NCI-H187 treated with DMSO at 0.1 percent for 48 hours (cell line): ENCODE data around the gene PAH.

Experiments
- DNase-seq: peaks from one replicate; lab custom pipeline; 2025; lab: John Stamatoyannopoulos, UW

PAH gene

DNA sequence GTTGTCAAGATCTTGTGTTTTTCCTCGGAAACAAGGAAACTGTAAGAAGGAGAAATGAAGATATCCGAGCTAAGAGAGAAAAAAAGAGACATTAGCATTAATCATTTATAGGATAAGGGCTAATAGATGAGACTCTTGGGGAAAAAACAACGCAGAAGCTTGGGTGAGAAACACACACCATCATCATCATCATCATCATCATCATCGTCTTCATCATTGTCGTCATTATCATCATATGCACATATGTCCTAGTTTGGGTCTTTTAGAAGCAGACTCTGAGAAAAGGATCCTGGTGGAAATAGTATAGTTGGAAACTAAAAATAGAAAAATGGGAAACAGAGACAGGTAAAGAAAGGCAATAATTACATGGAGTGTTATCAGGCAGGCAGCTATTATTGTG lies 95.9 kb downstream of the PAH start:
- no peak for DNase-seq

GRCh38 chr12:102816816-102817434 lies 100.1 kb downstream of the PAH start:
- DNase-seq = no peak

DNA sequence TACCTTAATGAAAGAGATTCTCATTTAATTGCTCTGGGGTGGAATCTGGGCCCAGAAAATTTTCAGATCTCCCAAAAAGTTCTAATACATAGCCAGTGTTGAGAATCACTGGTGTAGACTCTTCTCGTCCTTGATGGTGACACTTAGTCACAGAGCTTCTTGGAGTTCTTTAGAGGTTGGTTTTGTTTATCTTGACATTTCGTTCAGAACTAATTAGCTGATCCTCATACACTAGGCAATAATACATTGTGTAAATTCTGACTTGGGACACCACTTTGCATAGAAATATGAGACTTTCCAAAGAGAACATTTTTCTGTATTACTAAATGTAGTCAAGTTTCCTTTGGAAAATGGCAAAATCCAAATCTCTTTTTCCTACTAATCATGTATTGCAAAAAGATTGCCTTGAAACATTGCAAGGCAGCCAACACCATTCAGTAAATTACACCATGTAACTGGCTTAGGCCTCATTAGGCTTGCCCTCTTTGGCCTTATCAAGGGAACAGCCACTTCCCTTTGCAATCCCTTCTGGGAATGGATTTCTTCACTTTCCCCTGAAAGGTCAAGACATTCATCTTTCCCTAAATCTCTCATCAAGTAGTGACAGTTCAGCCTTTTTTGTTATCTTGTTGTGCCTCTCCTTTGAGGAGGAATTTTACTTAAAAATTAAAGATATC lies 102.2 kb downstream of the PAH start:
- DNase-seq = no peak

DNA sequence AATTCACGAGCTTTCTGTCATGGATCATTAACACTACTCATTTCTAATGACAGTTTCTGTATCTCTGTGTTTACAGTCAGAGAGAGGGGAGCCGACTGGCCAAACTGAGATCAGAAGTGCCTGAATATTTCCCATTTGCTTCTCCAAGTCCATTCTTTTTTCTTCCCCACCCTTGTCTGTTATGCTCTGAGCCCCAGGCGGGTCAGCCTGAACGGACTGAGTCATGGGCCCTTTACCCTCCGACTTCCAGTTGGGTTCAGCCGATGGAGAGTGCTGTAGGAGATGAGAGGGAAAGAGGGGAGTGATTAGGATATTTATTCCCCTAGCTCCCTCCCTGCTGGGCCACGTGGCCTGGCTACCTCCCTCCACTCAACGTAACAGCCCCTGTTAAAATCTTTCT lies 104.7 kb downstream of the PAH start:
- DNase-seq = no peak

DNA sequence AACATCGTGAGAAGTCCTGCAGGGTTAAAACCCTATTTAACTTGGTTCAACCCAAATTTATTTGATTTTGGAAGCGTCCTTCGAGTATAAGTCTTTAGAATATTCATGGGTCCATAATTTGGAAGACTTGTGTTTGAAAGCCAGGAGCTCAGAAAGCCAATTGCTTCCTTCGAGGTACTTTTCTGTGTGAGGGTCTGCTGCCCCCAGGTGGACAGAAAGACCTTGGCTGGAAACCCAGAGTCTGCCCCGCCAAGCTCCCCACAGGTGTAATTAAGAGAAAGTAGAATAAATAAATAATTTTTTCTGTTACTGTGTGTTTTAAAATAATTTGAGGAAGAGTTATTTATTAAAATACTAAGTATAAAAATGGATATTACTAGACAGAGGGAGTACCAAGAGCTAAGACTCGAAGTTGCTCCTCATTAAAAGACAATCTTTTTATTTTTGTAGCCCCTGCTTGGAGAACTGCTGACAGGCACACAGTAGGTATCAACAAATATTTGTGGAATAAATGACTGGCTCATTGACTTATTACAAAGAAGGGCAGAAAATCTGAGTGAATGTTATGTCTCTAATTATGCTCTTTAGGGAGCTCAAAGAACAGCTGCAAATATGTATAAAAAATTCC lies 105.8 kb downstream of the PAH start:
- DNase-seq = no peak

- DNase-seq = no peak
These were observed 108.6 kb downstream of the PAH start for GRCh38 chr12:102808412-102808811.

DNA sequence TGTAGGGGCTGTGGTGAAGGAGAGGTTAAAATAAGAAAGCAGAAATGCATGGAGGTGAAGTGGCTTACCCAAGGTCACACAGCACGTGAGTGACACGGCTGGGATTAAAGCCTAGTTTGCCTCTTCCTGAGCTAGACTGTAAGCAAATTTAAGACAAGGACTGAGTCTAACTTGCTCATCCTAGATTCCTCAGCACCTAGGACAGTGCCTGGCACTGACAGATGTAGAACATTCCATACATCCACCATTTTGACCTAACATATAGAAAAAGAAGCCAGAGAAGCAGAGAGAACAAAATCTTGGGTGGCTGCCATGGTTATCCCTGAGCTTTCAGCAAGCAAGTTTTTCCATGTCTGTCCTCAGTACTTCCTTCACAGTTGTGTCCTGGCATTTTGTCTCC lies 110.5 kb downstream of the PAH start:
- DNase-seq = no peak

- no peak for DNase-seq
These were observed 110.9 kb downstream of the PAH start for GRCh38 chr12:102806110-102806509.

DNA sequence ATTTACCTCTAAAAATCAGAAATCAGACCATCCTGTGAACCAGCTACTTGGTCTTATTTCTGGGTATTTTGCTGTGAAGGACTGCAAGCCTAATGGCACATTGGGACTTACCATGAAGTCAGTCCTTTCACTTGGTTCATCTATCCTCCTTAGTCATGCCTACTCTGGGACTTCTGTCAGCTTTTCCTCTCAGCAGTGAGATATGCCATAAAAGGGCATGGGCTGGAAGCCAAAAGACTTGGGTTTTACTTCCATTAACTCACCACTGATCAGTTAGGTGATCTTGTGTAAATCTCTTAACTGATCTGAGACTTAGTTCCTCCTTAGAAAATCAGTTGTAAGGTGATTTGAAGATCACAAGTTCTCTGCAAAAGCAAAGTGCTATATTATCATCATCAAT lies 116.5 kb downstream of the PAH start:
- no peak for DNase-seq

GRCh38 chr12:102799229-102799628 lies 117.8 kb downstream of the PAH start:
- no peak for DNase-seq

DNA sequence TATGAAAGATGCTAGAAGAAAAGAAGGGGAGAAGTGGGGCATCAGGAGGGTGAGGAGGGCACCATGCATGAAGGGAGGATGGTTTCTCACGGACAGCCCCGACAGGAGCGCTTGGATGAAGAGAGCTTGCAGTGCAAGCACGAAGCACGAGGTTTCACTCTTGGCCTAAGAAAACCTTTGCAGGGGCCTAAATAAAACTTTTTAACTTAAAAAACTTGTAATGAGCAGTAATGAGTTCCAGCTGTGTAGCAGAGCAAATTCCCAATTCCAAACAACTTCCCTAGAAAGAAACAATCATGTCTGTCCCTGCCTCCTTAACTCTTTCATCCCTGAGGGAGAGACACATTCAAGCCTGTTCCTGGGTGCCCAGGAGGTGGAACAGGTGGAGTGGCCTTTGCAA lies 119.5 kb downstream of the PAH start:
- DNase-seq = no peak

DNA sequence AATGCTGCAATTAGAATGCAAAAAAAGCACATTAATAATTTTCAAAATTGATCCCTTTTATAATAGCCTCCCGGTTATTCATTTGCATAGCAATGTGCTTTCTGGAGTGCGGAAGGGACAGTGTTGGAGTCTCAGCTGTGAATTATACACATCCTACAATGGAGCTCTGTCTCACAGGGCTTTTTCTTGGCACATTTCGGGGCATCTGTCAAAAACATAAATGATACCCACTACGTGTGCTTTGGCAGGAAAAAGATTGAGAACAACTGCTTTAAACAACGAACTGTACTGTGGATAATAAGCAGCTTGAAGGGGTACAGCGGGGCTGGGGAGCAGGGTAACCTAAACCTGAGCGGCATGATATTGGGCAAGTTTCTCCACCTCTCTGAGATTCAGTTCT lies 123.1 kb downstream of the PAH start:
- DNase-seq = no peak
